Gastroesophageal sphincter (tissue), 4 donors: ENCODE data around the gene FUT8. TPM values are rescaled to one million over a fixed set of nuclear protein-coding genes. Genes with fewer than 3 reads are reported as not detected.

ENCODE experiments used
- ATAC-seq: fragments of 150-250 bp; one replicate; pipeline ENCODE4 v1.9.1; 2016; ENCODE audit warnings: mild to moderate bottlenecking, moderate library complexity
- H3K27ac ChIP-seq, 4 donors: fragments of 200-600 bp; sonication (generic) in 3 of 4; 1 replicate in 3 of 4; 2 replicates in 1 of 4; pipeline ENCODE4 v1.5.1; 2016 to 2019
- H3K27me3 ChIP-seq: fragments of 200-600 bp; sonication (generic); one replicate; pipeline ENCODE4 v1.5.1; 2019
- H3K36me3 ChIP-seq, 2 donors: fragments of 200-600 bp; sonication (generic); one replicate each; pipeline ENCODE4 v1.5.1; 2019; ENCODE audit warnings: control low read depth in 1 of 2
- H3K4me1 ChIP-seq, 3 donors: fragments of 200-600 bp; sonication (generic); 1 replicate in 2 of 3; 2 replicates in 1 of 3; pipeline ENCODE4 v1.5.1; 2016 to 2019; ENCODE audit warnings: control low read depth in 2 of 3
- H3K4me3 ChIP-seq, 2 donors: fragments of 200-600 bp; sonication (generic); one replicate each; pipeline ENCODE4 v1.5.1; 2019; ENCODE audit warnings: mild to moderate bottlenecking in 1 of 2, moderate library complexity in 1 of 2
- H3K9me3 ChIP-seq, 3 donors: fragments of 200-600 bp; sonication (generic); one replicate each; pipeline ENCODE4 v1.5.1; 2017 to 2019; ENCODE audit warnings: control low read depth in 2 of 3
- EP300 ChIP-seq: sonication (generic); formaldehyde crosslinking; IDR thresholded peaks from one replicate; pipeline ENCODE4 v1.6.1; 2017; ENCODE audit warnings: antibody characterized with exemption, mild to moderate bottlenecking
- POLR2A ChIP-seq, 2 donors: fragments of 450-650 bp; IDR thresholded peaks; one replicate each; pipeline ENCODE4 v1.6.1; 2017; ENCODE audit warnings: antibody characterized with exemption in 2 of 2, mild to moderate bottlenecking in 2 of 2, moderate library complexity in 1 of 2
- POLR2AphosphoS5 ChIP-seq: sonication (generic); formaldehyde crosslinking; IDR thresholded peaks from one replicate; pipeline ENCODE4 v1.6.1; 2017; ENCODE audit warnings: antibody characterized with exemption
- WGBS, 2 donors: methylation state at CpG; one replicate each; pipeline ENCODE4 v1.1.5; 2018; ENCODE audit warnings: low coverage in 1 of 2; 5-methylcytosine and 5-hydroxymethylcytosine counted together
- total RNA-seq, 4 donors: library from RNA; depleted of rRNA; stranded (reverse); fragments of >200 nt; gene quantifications; one replicate each; pipeline ENCODE4 v1.1.0, GENCODE V29; 2016
- TF ChIP-seq, protein P1 (sequence below), 4 experiments: fragments of 200-600 bp in 2 of 4; fragments of 450-650 bp in 2 of 4; sonication (generic) in 1 of 4; IDR thresholded peaks; one replicate each; pipeline ENCODE4 v1.5.1; 2017 to 2019; ENCODE audit warnings: antibody characterized with exemption in 4 of 4, mild to moderate bottlenecking in 2 of 4, moderate library complexity in 2 of 4

FUT8 gene
- total RNA-seq = 10 to 100 TPM; 16.9 to 35.2 (median 30.8) TPM

DNA sequence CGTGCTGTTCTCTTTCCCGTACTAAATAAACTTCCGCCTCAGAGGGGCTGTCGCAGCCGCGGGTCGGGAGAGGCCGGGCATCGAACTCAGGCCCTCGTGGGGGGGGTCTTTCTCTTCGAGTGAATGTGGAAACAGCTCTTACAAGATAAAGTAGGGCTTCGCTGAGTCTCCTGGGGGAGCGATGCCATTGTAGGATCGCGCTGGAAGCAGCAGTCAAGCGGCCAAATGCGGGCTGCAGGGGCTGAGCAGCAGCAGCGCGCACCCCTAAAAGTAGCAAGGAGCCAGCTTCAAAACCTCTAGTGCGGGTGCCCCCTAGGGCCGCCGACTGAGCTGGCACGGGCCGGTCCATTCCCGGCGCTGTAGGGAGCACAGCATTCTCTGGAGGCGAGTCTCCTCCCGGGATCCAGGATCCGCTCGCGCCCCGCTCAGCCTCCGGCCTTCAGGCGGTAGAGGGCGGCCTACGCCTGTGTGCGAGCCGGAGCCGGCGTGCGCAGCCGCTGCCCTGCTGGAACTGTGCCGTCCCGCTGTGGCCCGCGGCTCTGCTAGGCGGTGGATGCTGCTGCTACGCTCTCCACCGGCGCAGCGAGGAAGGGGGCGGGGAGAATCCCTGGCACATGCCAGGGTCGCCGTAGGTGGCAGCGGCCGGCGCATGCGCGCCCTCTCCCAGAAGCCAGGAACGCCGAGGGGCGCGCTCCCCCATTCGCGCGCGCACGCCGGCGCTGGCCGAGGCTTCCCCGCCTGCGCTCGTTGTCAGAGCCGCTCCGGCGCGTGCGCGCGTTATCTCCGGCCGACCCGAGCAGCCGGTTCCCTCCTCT is at the start of gene FUT8:
FUT8 (plus strand) TSS at position 699 of the 815 bp plus-strand sequence. CDS start 148,834 bp downstream, outside the sequence.
- peak; percentile 96 for ATAC-seq
- TF ChIP-seq POLR2AphosphoS5 = peak; percentile 91
- TF ChIP-seq POLR2A (IDR thresholded peaks at IDR 0.05) = peak; percentile 64 to 69
- TF ChIP-seq, protein P1, sequence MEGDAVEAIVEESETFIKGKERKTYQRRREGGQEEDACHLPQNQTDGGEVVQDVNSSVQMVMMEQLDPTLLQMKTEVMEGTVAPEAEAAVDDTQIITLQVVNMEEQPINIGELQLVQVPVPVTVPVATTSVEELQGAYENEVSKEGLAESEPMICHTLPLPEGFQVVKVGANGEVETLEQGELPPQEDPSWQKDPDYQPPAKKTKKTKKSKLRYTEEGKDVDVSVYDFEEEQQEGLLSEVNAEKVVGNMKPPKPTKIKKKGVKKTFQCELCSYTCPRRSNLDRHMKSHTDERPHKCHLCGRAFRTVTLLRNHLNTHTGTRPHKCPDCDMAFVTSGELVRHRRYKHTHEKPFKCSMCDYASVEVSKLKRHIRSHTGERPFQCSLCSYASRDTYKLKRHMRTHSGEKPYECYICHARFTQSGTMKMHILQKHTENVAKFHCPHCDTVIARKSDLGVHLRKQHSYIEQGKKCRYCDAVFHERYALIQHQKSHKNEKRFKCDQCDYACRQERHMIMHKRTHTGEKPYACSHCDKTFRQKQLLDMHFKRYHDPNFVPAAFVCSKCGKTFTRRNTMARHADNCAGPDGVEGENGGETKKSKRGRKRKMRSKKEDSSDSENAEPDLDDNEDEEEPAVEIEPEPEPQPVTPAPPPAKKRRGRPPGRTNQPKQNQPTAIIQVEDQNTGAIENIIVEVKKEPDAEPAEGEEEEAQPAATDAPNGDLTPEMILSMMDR (IDR thresholded peaks at IDR 0.05) = peak; percentile 31 to 80 (median 62)
- TF ChIP-seq EP300 = no peak
- H3K36me3 ChIP-seq = no peaks in the 10 kb centered on the region
- WGBS, 2 donors = 0% methylated on average over 18 of the region's 85 CpGs; no CpG with 5 or more reads in 1 of the 2 donors
- no peaks in the 10 kb centered on the region for H3K9me3 ChIP-seq
- H3K27ac ChIP-seq = peak within 1 kb of the TSS; percentile 86 to 94 (median 90)
- H3K27me3 ChIP-seq = no peaks in the 10 kb centered on the region
- H3K4me3 ChIP-seq = peak within 1 kb of the TSS; percentile 68 to 76
- peaks cover 0 to 24% (median 7%) of the 10 kb centered on the region in 3 donors for H3K4me1 ChIP-seq

DNA sequence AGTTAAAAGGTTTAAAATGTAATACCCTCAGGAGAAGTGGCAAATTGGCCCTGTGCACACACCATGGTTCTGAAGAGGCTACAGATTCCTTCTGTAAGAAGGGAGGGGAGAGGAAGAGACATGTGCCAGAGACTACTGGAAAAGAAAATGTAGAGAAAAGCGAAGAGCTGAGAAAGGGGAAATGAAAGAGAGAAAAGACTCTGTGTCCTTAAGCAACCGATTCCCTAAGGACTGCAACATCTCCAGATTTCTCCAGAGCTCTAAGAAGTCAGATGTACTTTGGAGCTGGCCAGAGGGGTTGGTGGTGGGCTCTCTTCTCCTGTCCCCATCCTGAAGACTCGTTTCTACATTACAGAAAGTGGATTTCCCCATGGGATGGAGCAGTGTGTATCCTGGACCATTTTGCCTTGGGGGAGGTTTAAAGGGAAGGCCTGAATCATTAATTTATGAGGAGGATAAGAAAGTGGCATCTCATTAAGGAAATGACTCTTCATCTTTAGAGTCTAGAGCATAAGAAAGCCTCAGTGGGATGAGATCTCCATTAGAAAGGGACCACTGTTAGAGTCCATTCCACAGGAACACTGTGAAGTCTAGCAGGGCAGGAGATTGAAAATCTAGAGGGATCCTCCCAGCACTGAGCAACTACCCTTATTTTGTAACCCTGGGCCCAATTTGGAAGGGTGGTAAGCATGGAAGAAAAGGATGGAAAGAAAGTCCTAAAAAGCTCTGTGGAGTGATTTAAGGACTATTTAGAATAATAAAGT is 45.5 kb upstream of the FUT8 start:
- 76 to 90% methylated on average over 3 of the region's 3 CpGs for WGBS, 2 donors
- no peak overlapping the region for H3K27ac ChIP-seq
- TF ChIP-seq POLR2AphosphoS5 (no peak), POLR2A (IDR thresholded peaks at IDR 0.05) (no peak), EP300 (no peak)
- TF ChIP-seq, protein P1 (IDR thresholded peaks at IDR 0.05) = no peak

DNA sequence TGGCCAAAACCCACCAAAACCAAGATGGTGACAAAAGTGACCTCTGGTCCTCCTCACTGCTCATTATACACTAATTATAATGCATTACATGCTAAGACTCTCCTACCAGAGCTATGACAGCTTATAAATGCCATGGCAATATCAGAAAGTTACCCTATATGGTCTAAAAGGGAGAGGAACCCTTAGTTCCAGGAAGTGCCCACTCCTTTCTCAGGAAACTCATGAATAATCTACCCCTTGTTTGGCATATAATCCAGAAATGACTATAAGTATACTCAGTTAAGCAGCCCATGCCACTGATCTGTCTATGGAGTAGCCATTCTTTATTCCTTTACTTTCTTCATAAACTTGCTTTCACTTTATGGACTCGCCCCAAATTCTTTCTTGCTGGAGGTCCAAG is 43.0 kb upstream of the FUT8 start:
- 88 to 92% methylated on average over 1 of the region's 1 CpG for WGBS, 2 donors
- no peak overlapping the region for H3K4me3 ChIP-seq
- no peaks in the 10 kb centered on the region for H3K4me1 ChIP-seq
- ATAC-seq = no peak
- no peak for TF ChIP-seq POLR2A (IDR thresholded peaks at IDR 0.05)
- TF ChIP-seq EP300 = no peak
- no peak for TF ChIP-seq POLR2AphosphoS5
- TF ChIP-seq, protein P1 (IDR thresholded peaks at IDR 0.05) = no peak
- H3K27me3 ChIP-seq = peaks cover 10% of the 10 kb centered on the region
- H3K36me3 ChIP-seq = no peaks in the 10 kb centered on the region
- no peaks in the 10 kb centered on the region for H3K9me3 ChIP-seq
- H3K27ac ChIP-seq = no peak overlapping the region

More for the DNA sequence above, 45.5 kb upstream of the FUT8 start:
- Histone ChIP-seq H3K36me3 (no peaks in the 10 kb centered on the region), H3K27me3 (no peaks in the 10 kb centered on the region), H3K4me1 (no peaks in the 10 kb centered on the region), H3K4me3 (no peak overlapping the region), H3K9me3 (no peaks in the 10 kb centered on the region)
- ATAC-seq = no peak

DNA sequence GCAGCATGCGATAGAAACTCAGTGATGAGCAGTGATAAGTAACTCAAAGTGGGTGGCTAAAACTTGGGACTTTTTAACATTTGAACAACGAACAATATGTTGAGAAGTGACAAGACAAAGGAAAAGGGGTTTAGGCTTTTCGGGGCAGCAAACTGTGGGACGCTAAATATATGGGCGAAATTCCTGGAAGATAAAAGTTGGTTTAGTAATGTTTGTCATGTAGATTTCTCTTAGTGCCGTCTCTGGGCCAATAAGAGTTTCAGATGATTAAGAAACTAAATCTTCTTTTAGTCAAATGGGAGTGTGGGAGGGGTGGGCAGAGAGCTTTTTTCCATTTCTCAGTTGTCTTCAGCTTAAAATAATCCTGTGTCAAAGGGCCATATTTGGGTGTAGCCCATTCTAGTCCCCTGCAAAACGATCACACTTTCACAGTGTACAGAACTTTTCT is 41.7 kb upstream of the FUT8 start:
- Histone ChIP-seq H3K4me3 (no peak overlapping the region), H3K9me3 (no peaks in the 10 kb centered on the region), H3K4me1 (no peaks in the 10 kb centered on the region), H3K27ac (no peak overlapping the region), H3K36me3 (no peaks in the 10 kb centered on the region), H3K27me3 (peaks cover 10% of the 10 kb centered on the region)
- 56 to 57% methylated on average over 7 of the region's 7 CpGs for WGBS, 2 donors
- ATAC-seq = no peak
- TF ChIP-seq, protein P1 (IDR thresholded peaks at IDR 0.05) = no peak
- TF ChIP-seq POLR2A (IDR thresholded peaks at IDR 0.05) (no peak), EP300 (no peak)
